ENCODE measurements around the gene RENBP. TPM values are rescaled to one million over a fixed set of nuclear protein-coding genes. Genes with fewer than 3 reads are reported as not detected.

RENBP gene
- polyA plus RNA-seq, 1 of the 3 experiments (the other 2 are of a cell fraction), result 0.90 TPM

DNA sequence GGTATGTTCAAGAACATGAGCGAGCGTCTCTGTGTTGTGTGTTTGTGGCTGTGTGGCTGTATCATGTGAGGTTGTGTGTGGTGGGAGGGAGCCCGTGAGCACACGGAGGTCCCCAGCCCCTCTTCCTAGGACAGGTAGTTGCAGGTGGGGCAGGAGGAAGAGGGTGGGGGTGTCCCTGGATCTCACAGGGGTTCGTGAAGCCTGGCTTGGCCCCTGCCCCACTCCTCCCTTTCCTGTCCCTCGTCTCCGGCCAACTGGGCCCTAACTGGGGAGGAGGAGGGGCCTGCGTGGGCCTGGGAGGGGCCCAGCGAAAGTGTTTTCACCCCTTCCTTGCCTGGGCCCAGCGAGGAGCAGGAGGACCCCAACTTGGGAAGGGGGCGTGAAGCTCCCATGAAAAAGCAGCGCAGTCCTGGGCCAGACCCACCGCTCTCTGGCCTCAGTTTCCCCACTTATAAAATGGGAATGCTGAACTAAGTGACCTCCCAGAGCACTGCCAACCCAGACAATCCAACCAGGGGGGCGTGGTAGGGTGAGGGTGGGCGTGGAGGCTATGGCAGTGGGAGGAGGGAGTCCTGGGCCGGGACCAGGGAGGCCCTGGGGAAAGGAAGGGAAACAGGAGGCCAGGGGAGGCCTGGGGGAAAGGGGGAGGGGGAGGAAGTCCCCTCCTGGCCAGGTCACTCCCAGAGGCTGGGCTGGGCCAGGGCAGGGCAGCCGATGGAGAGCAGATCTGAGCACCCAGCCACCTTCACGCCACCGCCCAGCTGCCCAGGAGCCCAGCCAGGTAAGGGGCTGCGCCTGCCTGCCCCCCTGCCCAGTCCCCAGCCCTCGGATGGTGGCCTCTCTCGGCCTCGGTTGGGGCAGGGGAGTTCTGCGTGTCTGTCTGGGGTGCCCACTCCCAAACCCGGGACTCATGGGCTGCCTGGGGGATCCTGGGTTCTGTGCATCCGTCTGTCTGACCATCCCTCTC lies 40.2 kb downstream of the RENBP start, which contains the start of gene AVPR2:
AVPR2 (plus strand) TSS at position 683 of the 967 bp plus-strand sequence. CDS start 473 bp downstream, outside the sequence.
- Histone ChIP-seq H3K4me2 (no peak within 1 kb of the TSS), H3F3A (replicated peaks; ENCODE audit: insufficient read depth) (no peaks in the 10 kb centered on the region), H3K4me3 (ENCODE audit: low read depth in 2 of 2, low read length in 1 of 2) (no peak within 1 kb of the TSS), H3K27ac (ENCODE audit: low read depth in 2 of 2, low read length in 1 of 2) (peak within 1 kb of the TSS in 1 of 2 experiments; percentile 64; a peak in 2 of 4 replicates), H4K20me1 (ENCODE audit: insufficient read depth) (no peaks in the 10 kb centered on the region), H2AFZ (ENCODE audit: low read depth) (no peak within 1 kb of the TSS), H3K4me1 (ENCODE audit: control insufficient read depth in 1 of 2, insufficient read depth in 2 of 2, low read depth in 1 of 2, low read length in 1 of 2) (peaks cover 0 to 33% of the 10 kb centered on the region in 2 experiments; a peak in 1 of 4 replicates), H3K9me2 (no peaks in the 10 kb centered on the region), H3K27me3 (ENCODE audit: insufficient read depth) (peaks cover 48% of the 10 kb centered on the region), H3K9me3 (no peaks in the 10 kb centered on the region), H3K79me2 (ENCODE audit: insufficient read depth) (no peaks in the 10 kb centered on the region), H3K36me3 (replicated peaks in 1 of 2; ENCODE audit: control insufficient read depth in 1 of 2, insufficient read depth in 2 of 2, low read length in 1 of 2) (no peaks in the 10 kb centered on the region), H3K9ac (no peak within 1 kb of the TSS)
- 43% methylated on average over 11 of the region's 26 CpGs for WGBS (ENCODE audit: low lambda C conversion rate)
- POLR2A ChIA-PET, result no interaction called here
- DNase-seq, result peak; percentile 38
- TF ChIP-seq YY1 (IDR thresholded peaks at IDR 0.05; ENCODE audit: low read depth), result no peak
- CTCF ChIA-PET, result interaction anchor here (1.7 kb wide), 1 partner anchor 9 kb away, joined by 4 read pairs; no protein-coding TSS in a partner anchor

DNA sequence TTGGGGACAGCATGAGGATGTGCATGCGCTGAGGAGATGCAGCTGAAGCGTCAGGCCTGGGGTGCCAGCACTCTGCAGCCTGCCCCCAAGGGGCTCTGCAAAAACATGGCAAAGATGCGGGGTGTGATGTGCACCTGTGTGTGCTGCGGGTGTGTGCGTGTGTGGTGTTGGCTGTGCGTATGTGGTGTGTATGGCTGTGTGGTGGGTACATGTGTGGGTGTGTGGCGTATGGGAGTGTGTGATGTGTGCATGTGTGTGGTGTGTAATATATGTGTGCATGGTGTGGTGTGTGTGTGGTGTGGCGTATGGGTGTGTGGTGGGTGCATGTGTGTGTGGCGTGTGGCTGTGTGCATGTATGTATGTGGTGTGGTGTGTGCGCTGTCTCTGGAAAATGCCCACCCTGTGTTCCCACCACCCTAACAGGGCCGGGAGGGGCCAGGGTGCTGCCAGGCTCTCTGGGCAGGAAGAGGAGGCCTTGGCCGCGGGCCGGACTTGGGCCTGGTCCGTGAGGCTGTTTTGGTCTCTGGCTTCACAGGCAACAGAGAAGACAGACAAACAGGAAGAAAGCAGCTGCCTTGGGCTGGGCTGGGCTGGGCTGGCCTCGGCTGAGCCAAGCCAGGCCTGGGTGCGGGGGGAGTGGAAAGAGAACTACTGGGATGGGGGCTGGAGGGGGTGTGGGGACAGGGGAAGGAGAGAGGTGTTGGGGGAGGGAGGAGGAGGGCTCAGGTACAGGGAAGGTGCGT lies 41.0 kb downstream of the RENBP start:
- Histone ChIP-seq H3K79me2 (ENCODE audit: insufficient read depth) (no peaks in the 10 kb centered on the region), H3K9ac (no peak overlapping the region), H2AFZ (ENCODE audit: low read depth) (no peak overlapping the region), H3K27ac (ENCODE audit: low read depth in 2 of 2, low read length in 1 of 2) (peak overlapping the region in 1 of 2 experiments; percentile 64; a peak in 2 of 4 replicates), H3F3A (replicated peaks; ENCODE audit: insufficient read depth) (no peaks in the 10 kb centered on the region), H3K9me3 (no peaks in the 10 kb centered on the region), H3K4me1 (ENCODE audit: control insufficient read depth in 1 of 2, insufficient read depth in 2 of 2, low read depth in 1 of 2, low read length in 1 of 2) (peaks cover 0 to 33% of the 10 kb centered on the region in 2 experiments; a peak in 1 of 4 replicates), H4K20me1 (ENCODE audit: insufficient read depth) (no peaks in the 10 kb centered on the region), H3K27me3 (ENCODE audit: insufficient read depth) (peaks cover 40% of the 10 kb centered on the region), H3K4me3 (ENCODE audit: low read depth in 2 of 2, low read length in 1 of 2) (no peak overlapping the region), H3K4me2 (no peak overlapping the region), H3K9me2 (no peaks in the 10 kb centered on the region), H3K36me3 (replicated peaks in 1 of 2; ENCODE audit: control insufficient read depth in 1 of 2, insufficient read depth in 2 of 2, low read length in 1 of 2) (no peaks in the 10 kb centered on the region)
- WGBS (ENCODE audit: low lambda C conversion rate), result 64% methylated on average over 18 of the region's 18 CpGs
- peak; percentile 54 for DNase-seq
- ChIA-PET POLR2A (interaction anchor here (0.6 kb wide), 1 partner anchor 24 kb away, joined by 3 read pairs; no protein-coding TSS in a partner anchor), CTCF (interaction anchor here (1.6 to 1.7 kb wide), 2 partner anchors 10 to 84 kb away, joined by 3 to 4 read pairs; no protein-coding TSS in a partner anchor)
- TF ChIP-seq MEF2A (IDR thresholded peaks at IDR 0.05; ENCODE audit: borderline replicate concordance, low read depth), result no peak
- TF ChIP-seq NRF1 (IDR thresholded peaks at IDR 0.05; ENCODE audit: low read depth, low read length), result no peak
- TF ChIP-seq SIN3A (IDR thresholded peaks at IDR 0.05; ENCODE audit: borderline replicate concordance, low read depth, low read length), result no peak
- no peak for TF ChIP-seq GABPA (IDR thresholded peaks at IDR 0.05; ENCODE audit: low read depth)
- TF ChIP-seq FOXM1 (IDR thresholded peaks at IDR 0.05; ENCODE audit: low read depth), result no peak
- TF ChIP-seq, protein P1, sequence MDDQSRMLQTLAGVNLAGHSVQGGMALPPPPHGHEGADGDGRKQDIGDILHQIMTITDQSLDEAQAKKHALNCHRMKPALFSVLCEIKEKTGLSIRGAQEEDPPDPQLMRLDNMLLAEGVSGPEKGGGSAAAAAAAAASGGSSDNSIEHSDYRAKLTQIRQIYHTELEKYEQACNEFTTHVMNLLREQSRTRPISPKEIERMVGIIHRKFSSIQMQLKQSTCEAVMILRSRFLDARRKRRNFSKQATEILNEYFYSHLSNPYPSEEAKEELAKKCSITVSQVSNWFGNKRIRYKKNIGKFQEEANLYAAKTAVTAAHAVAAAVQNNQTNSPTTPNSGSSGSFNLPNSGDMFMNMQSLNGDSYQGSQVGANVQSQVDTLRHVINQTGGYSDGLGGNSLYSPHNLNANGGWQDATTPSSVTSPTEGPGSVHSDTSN (IDR thresholded peaks at IDR 0.05), result no peak
- TF ChIP-seq, protein P2, sequence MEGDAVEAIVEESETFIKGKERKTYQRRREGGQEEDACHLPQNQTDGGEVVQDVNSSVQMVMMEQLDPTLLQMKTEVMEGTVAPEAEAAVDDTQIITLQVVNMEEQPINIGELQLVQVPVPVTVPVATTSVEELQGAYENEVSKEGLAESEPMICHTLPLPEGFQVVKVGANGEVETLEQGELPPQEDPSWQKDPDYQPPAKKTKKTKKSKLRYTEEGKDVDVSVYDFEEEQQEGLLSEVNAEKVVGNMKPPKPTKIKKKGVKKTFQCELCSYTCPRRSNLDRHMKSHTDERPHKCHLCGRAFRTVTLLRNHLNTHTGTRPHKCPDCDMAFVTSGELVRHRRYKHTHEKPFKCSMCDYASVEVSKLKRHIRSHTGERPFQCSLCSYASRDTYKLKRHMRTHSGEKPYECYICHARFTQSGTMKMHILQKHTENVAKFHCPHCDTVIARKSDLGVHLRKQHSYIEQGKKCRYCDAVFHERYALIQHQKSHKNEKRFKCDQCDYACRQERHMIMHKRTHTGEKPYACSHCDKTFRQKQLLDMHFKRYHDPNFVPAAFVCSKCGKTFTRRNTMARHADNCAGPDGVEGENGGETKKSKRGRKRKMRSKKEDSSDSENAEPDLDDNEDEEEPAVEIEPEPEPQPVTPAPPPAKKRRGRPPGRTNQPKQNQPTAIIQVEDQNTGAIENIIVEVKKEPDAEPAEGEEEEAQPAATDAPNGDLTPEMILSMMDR (IDR thresholded peaks at IDR 0.05), result no peak
- no peak for TF ChIP-seq YY1 (IDR thresholded peaks at IDR 0.05; ENCODE audit: low read depth)
- TF ChIP-seq RFX5 (IDR thresholded peaks at IDR 0.05; ENCODE audit: low read length), result no peak
- TF ChIP-seq ELF1 (IDR thresholded peaks at IDR 0.05), result no peak
- TF ChIP-seq NFIC (IDR thresholded peaks at IDR 0.05; ENCODE audit: borderline replicate concordance), result no peak
- TF ChIP-seq TEAD4 (IDR thresholded peaks at IDR 0.05; ENCODE audit: borderline replicate concordance, insufficient read depth), result no peak
- TF ChIP-seq EP300 (IDR thresholded peaks at IDR 0.05; ENCODE audit: borderline replicate concordance in 1 of 2, low read depth in 1 of 2, low read length in 1 of 2), result no peak
- TF ChIP-seq RXRA (IDR thresholded peaks at IDR 0.05; ENCODE audit: borderline replicate concordance, low read depth), result no peak
- TF ChIP-seq, protein P3, sequence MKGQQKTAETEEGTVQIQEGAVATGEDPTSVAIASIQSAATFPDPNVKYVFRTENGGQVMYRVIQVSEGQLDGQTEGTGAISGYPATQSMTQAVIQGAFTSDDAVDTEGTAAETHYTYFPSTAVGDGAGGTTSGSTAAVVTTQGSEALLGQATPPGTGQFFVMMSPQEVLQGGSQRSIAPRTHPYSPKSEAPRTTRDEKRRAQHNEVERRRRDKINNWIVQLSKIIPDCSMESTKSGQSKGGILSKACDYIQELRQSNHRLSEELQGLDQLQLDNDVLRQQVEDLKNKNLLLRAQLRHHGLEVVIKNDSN (IDR thresholded peaks at IDR 0.05; ENCODE audit: borderline replicate concordance, low read depth), result no peak
- TF ChIP-seq SMC3 (IDR thresholded peaks at IDR 0.05; ENCODE audit: low read depth, low read length), result no peak
- TF ChIP-seq, protein P4, sequence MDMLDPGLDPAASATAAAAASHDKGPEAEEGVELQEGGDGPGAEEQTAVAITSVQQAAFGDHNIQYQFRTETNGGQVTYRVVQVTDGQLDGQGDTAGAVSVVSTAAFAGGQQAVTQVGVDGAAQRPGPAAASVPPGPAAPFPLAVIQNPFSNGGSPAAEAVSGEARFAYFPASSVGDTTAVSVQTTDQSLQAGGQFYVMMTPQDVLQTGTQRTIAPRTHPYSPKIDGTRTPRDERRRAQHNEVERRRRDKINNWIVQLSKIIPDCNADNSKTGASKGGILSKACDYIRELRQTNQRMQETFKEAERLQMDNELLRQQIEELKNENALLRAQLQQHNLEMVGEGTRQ (IDR thresholded peaks at IDR 0.05; ENCODE audit: borderline replicate concordance, low read depth, low read length), result no peak
- no peak for TF ChIP-seq RCOR1 (IDR thresholded peaks at IDR 0.05; ENCODE audit: low read length)
- TF ChIP-seq GATA2 (CRISPR knock-in tag; IDR thresholded peaks at IDR 0.05), result no peak

All from SK-N-SH (cell line).